Endothelial cell of umbilical vein (primary cell): Measurements from ENCODE around the gene AOX1. TPM values are rescaled to one million over a fixed set of nuclear protein-coding genes. Genes with fewer than 3 reads are reported as not detected.

Source experiments
- BruUV-seq: library from RNA; stranded (reverse); fragments of 400-500 nt; replicated peaks from 2 replicates; lab custom pipeline; 2021; lab: Mats Ljungman, UMichigan
- CTCF ChIA-PET: fragments of 300-600, 350-600 bp; sonication (Branson Sonifier 250); formaldehyde crosslinking; loops from one replicate; lab custom pipeline; 2021; ENCODE audit warnings: antibody characterized with exemption, inconsistent platforms; lab: Charles Lee
- POLR2A ChIA-PET: fragments of 300-600, 350-600 bp; sonication (Branson Sonifier 250); formaldehyde crosslinking; loops from one replicate; lab custom pipeline; 2021; ENCODE audit warnings: antibody characterized with exemption, inconsistent platforms; lab: Charles Lee
- DNase-seq: peaks from one replicate; pipeline ENCODE4 v3.0.0-alpha.2; 2011; ENCODE audit warnings: low read depth, low spot score
- FAIRE-seq: peaks from 2 replicates; lab custom pipeline; 2011; peaks lifted over from hg19 to GRCh38; lab: Jason Lieb, UNC
- H2AFZ ChIP-seq: 2 replicates; pipeline ENCODE4 v1.6.0; 2012; ENCODE audit warnings: low read depth, low read length, control low read depth, inconsistent platforms
- H3K27ac ChIP-seq: 2 replicates; pipeline ENCODE4 v1.5.1; 2011; ENCODE audit warnings: low read depth, mild to moderate bottlenecking, control low read depth, low read length, moderate library complexity; ENCODE audit not compliant: insufficient read depth
- H3K27me3 ChIP-seq, 2 experiments: 2 replicates each; pipeline versions ENCODE4 v1.6.0 to v1.6.1; 2011; ENCODE audit warnings: low read length in 2 of 2, mixed read lengths in 1 of 2; ENCODE audit not compliant: control insufficient read depth in 2 of 2, insufficient read depth in 2 of 2
- H3K36me3 ChIP-seq, 2 experiments: 2 replicates in 1 of 2; 3 replicates in 1 of 2; pipeline ENCODE4 v1.5.1; 2011; ENCODE audit warnings: low read length in 2 of 2, mild to moderate bottlenecking in 1 of 2, moderate library complexity in 1 of 2; ENCODE audit not compliant: control insufficient read depth in 2 of 2, insufficient read depth in 2 of 2; ENCODE audit errors: extremely low read depth in 1 of 2
- H3K4me1 ChIP-seq: 3 replicates; pipeline ENCODE4 v1.5.1; 2011; ENCODE audit warnings: mild to moderate bottlenecking, low read length; ENCODE audit not compliant: control insufficient read depth, insufficient read depth; ENCODE audit errors: extremely low read depth
- H3K4me2 ChIP-seq: 2 replicates; pipeline ENCODE4 v1.6.1; 2011; ENCODE audit warnings: low read length, control low read depth, mixed read lengths; ENCODE audit not compliant: insufficient read depth
- H3K4me3 ChIP-seq, 3 experiments: fragments of 200-600 bp in 1 of 3; sonication (generic), shearing (Covaris generic) in 1 of 3; replicated peaks in 1 of 3; 2 replicates each; pipeline ENCODE4 v1.5.1; 2011 to 2016; ENCODE audit warnings: control low read depth in 3 of 3, low read length in 3 of 3, mild to moderate bottlenecking in 2 of 3, inconsistent platforms in 1 of 3, low read depth in 1 of 3, moderate library complexity in 1 of 3; ENCODE audit not compliant: insufficient read depth in 1 of 3
- H3K79me2 ChIP-seq: 2 replicates; pipeline ENCODE4 v1.6.0; 2012; ENCODE audit warnings: low read length, inconsistent platforms; ENCODE audit not compliant: control insufficient read depth, insufficient read depth
- H3K9ac ChIP-seq: replicated peaks from 2 replicates; pipeline ENCODE3; 2011; ENCODE audit warnings: low read length, control low read depth; ENCODE audit not compliant: insufficient read depth; ENCODE audit errors: extremely low read depth
- H3K9me1 ChIP-seq: replicated peaks from 3 replicates; pipeline ENCODE4 v1.6.0; 2011; ENCODE audit warnings: mild to moderate bottlenecking, low read length; ENCODE audit not compliant: control insufficient read depth, insufficient read depth; ENCODE audit errors: extremely low read depth
- H3K9me3 ChIP-seq: replicated peaks from 2 replicates; pipeline ENCODE4 v1.5.1; 2012; ENCODE audit warnings: low read length, inconsistent platforms; ENCODE audit not compliant: control insufficient read depth, insufficient read depth
- H4K20me1 ChIP-seq: replicated peaks from 2 replicates; pipeline ENCODE3; 2011; ENCODE audit warnings: mild to moderate bottlenecking, low read length; ENCODE audit not compliant: control insufficient read depth, insufficient read depth; ENCODE audit errors: extremely low read depth
- EZH2 ChIP-seq: IDR thresholded peaks from 2 replicates; pipeline ENCODE4 v1.6.1; 2012; ENCODE audit warnings: borderline replicate concordance, low read depth, mild to moderate bottlenecking, moderate library complexity, low read length, inconsistent platforms; ENCODE audit not compliant: severe bottlenecking
- FOS ChIP-seq: IDR thresholded peaks from 2 replicates; pipeline ENCODE4 v1.6.1; 2011; ENCODE audit warnings: mild to moderate bottlenecking, low read length, moderate library complexity, borderline replicate concordance; ENCODE audit not compliant: insufficient read depth
- GATA2 ChIP-seq: IDR thresholded peaks from 2 replicates; pipeline ENCODE4 v1.7.0; 2011; ENCODE audit warnings: low read depth, mild to moderate bottlenecking, moderate library complexity, mixed read lengths, low read length; ENCODE audit not compliant: insufficient read length, insufficient read depth
- JUN ChIP-seq: IDR thresholded peaks from 2 replicates; pipeline ENCODE4 v1.6.1; 2011; ENCODE audit warnings: borderline replicate concordance, low read depth; ENCODE audit not compliant: insufficient read length, insufficient read depth
- MYC ChIP-seq: IDR thresholded peaks from one replicate; pipeline ENCODE4 v1.6.1; 2011; ENCODE audit warnings: mild to moderate bottlenecking, low read depth, low read length
- POLR2A ChIP-seq: IDR thresholded peaks from 2 replicates; pipeline ENCODE4 v1.6.1; 2012; ENCODE audit warnings: low read depth, mild to moderate bottlenecking, control low read depth, low read length
- POLR2AphosphoS5 ChIP-seq: IDR thresholded peaks from 2 replicates; pipeline ENCODE4 v1.6.1; 2012; ENCODE audit warnings: low read depth, mild to moderate bottlenecking, control low read depth, low read length, moderate library complexity; ENCODE audit not compliant: insufficient read depth
- dilution Hi-C: fragments of 300-500 bp; cut with MboI; formaldehyde crosslinking; loops from one replicate; pipeline ENCODE4 v1.15.0; 2019; ENCODE audit warnings: low sequenced_read_pairs; ENCODE audit not compliant: extremely low pct_ligation_motif_present
- intact Hi-C: fragments of 100-400 bp; cut with micrococcal nuclease; formaldehyde crosslinking; loops from one replicate; pipeline ENCODE4 v1.10.0; 2022
- polyA plus RNA-seq, 4 experiments: library from polyadenylated mRNA; depleted of rRNA in 3 of 4; stranded (reverse) in 3 of 4; unstranded in 1 of 4; fragments of >200 nt; gene quantifications; 2 replicates each; pipeline versions ENCODE4 v1.2.1 to v1.2.3, GENCODE V29; 2011 to 2012; ENCODE audit warnings: missing spikeins in 1 of 4
- total RNA-seq: library from RNA; stranded (reverse); gene quantifications from 2 replicates; pipeline ENCODE4 v1.2.3, GENCODE V29; 2021
- TF ChIP-seq, protein P1 (sequence below), 2 donors: IDR thresholded peaks; 1 replicate in 1 of 2; 2 replicates in 1 of 2; pipeline ENCODE4 v1.5.1; 2011; ENCODE audit warnings: low read length in 2 of 2, mild to moderate bottlenecking in 2 of 2, moderate library complexity in 2 of 2, control low read depth in 1 of 2, inconsistent platforms in 1 of 2, low read depth in 1 of 2; ENCODE audit not compliant: insufficient read depth in 1 of 2; ENCODE audit errors: extremely low read depth in 1 of 2
- TF ChIP-seq, protein P2 (sequence below): IDR thresholded peaks from 2 replicates; pipeline ENCODE4 v1.6.1; 2011; ENCODE audit not compliant: insufficient read depth, insufficient read length

Gene AOX1
- total and polyA plus RNA-seq, 2 donors (not counting 3 experiments of a cell fraction or from before 2014, with no cell fraction given), result 0.03 to 0.46 TPM

DNA sequence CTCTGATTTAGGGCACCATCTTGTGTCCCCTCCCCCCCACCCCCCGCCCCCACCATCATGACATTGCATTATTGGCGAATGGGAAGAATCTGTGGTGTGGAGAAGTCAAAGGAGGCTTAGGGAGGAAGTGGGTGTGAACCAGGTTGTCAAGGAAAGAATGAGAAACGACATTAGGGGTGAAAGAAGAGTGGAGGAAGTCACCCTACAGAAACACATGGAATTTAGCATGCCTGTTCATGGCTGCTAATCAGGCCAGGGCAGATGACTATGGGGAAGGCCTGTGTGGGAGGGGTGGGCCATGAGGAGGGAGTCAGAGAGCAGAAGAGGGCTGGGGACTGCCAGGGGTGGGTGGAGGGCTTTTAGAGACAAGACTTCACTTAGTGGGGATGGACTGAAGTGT is 81.6 kb downstream of the AOX1 start:
- no peak overlapping the region for H3K4me3 ChIP-seq
- TF ChIP-seq EZH2 (no peak), GATA2 (no peak), MYC (no peak), FOS (no peak), POLR2A (no peak), POLR2AphosphoS5 (no peak), JUN (no peak)
- TF ChIP-seq, protein P1, sequence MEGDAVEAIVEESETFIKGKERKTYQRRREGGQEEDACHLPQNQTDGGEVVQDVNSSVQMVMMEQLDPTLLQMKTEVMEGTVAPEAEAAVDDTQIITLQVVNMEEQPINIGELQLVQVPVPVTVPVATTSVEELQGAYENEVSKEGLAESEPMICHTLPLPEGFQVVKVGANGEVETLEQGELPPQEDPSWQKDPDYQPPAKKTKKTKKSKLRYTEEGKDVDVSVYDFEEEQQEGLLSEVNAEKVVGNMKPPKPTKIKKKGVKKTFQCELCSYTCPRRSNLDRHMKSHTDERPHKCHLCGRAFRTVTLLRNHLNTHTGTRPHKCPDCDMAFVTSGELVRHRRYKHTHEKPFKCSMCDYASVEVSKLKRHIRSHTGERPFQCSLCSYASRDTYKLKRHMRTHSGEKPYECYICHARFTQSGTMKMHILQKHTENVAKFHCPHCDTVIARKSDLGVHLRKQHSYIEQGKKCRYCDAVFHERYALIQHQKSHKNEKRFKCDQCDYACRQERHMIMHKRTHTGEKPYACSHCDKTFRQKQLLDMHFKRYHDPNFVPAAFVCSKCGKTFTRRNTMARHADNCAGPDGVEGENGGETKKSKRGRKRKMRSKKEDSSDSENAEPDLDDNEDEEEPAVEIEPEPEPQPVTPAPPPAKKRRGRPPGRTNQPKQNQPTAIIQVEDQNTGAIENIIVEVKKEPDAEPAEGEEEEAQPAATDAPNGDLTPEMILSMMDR (IDR thresholded peaks at IDR 0.05; ENCODE audit: extremely low read depth in 1 of 2, insufficient read depth in 1 of 2, low read depth in 1 of 2, low read length in 2 of 2), result no peak
- TF ChIP-seq, protein P2, sequence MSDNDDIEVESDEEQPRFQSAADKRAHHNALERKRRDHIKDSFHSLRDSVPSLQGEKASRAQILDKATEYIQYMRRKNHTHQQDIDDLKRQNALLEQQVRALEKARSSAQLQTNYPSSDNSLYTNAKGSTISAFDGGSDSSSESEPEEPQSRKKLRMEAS, result no peak
- no peak overlapping the region for H3K4me2 ChIP-seq
- no peaks in the 10 kb centered on the region for H3K36me3 ChIP-seq
- no peak overlapping the region for H2AFZ ChIP-seq
- no peak overlapping the region for H3K9ac ChIP-seq
- dilution Hi-C loops, result no loop called here
- H3K9me3 ChIP-seq, result no peaks in the 10 kb centered on the region
- H3K9me1 ChIP-seq, result no peaks in the 10 kb centered on the region
- no peaks in the 10 kb centered on the region for H3K27me3 ChIP-seq
- intact Hi-C loops, result no loop called here
- no peak for FAIRE-seq
- no peaks in the 10 kb centered on the region for H3K4me1 ChIP-seq
- H3K27ac ChIP-seq, result no peak overlapping the region
- POLR2A ChIA-PET, result no interaction called here
- no TSS peak for BruUV-seq
- H3K79me2 ChIP-seq, result no peaks in the 10 kb centered on the region
- H4K20me1 ChIP-seq, result no peaks in the 10 kb centered on the region
- CTCF ChIA-PET, result interaction anchor here (1.5 kb wide), 1 partner anchor 81 kb away, joined by 4 read pairs; the partner anchor contains the start of gene AOX1
- DNase-seq, result no peak
